Stimulated activated CD8-positive, alpha-beta memory T cell treated with anti-CD3 and anti-CD28 coated beads, Interleukin-7, amount 100 ng/mL, for 24 hours (primary cell): ENCODE measurements around the gene TBPL2.
"Not testable (repeated sequence)": the region's sequence is repeated elsewhere in the genome, so short reads cannot be mapped to it uniquely, and the experiment has no call there.

Experiments used
- DNase-seq: peaks from one replicate; pipeline ENCODE4 v3.0.0-alpha.2; 2020; ENCODE audit warnings: low read depth

TBPL2 gene

GRCh38 chr14:55441286-55441685 lies 870 bp upstream of the TBPL2 start:
- no peak for DNase-seq

- DNase-seq: no peak
Observed at GRCh38 chr14:55438066-55438683, 2.2 kb downstream of the TBPL2 start.

GRCh38 chr14:55436931-55437330 lies 3.5 kb downstream of the TBPL2 start:
- DNase-seq: no peak

GRCh38 chr14:55436519-55436918 lies 3.9 kb downstream of the TBPL2 start:
- no peak for DNase-seq

GRCh38 chr14:55434805-55435174 lies 5.6 kb downstream of the TBPL2 start:
- DNase-seq: no peak

GRCh38 chr14:55433880-55434804 lies 6.3 kb downstream of the TBPL2 start:
- DNase-seq: no peak

- DNase-seq: no peak
Observed at GRCh38 chr14:55432628-55433027, 7.8 kb downstream of the TBPL2 start.

- DNase-seq: no peak
Observed at GRCh38 chr14:55430024-55430690, 10.3 kb downstream of the TBPL2 start.

- no peak for DNase-seq
Observed at GRCh38 chr14:55427439-55427838, 13.0 kb downstream of the TBPL2 start.

- no peak for DNase-seq
Observed at GRCh38 chr14:55426891-55427290, 13.5 kb downstream of the TBPL2 start.

GRCh38 chr14:55425091-55425490 lies 15.3 kb downstream of the TBPL2 start:
- no peak for DNase-seq

GRCh38 chr14:55423969-55424368 lies 16.4 kb downstream of the TBPL2 start:
- DNase-seq: no peak

GRCh38 chr14:55422338-55422737 lies 18.1 kb downstream of the TBPL2 start:
- DNase-seq: not testable (repeated sequence)

GRCh38 chr14:55419663-55420062 lies 20.8 kb downstream of the TBPL2 start:
- no peak for DNase-seq

- DNase-seq: no peak
Observed at GRCh38 chr14:55418411-55418810, 22.0 kb downstream of the TBPL2 start.

- no peak for DNase-seq
Observed at GRCh38 chr14:55417955-55418354, 22.5 kb downstream of the TBPL2 start.

- no peak for DNase-seq
Observed at GRCh38 chr14:55416866-55417265, 23.6 kb downstream of the TBPL2 start.

- no peak for DNase-seq
Observed at GRCh38 chr14:55414551-55414950, 25.9 kb downstream of the TBPL2 start.

- DNase-seq: no peak
Observed at GRCh38 chr14:55412676-55413075, 27.7 kb downstream of the TBPL2 start.

- DNase-seq: peak; percentile 48
Observed at GRCh38 chr14:55411426-55412389, 28.7 kb downstream of the TBPL2 start, which contains the start of gene ATG14. Gene ATG14 (minus strand): TSS chr14:55411830. CDS start chr14:55411822, 8 bp downstream.

GRCh38 chr14:55410876-55411275 lies 29.5 kb downstream of the TBPL2 start:
- no peak for DNase-seq
